NCI-H2107 treated with DMSO at 0.1 percent for 48 hours (cell line): ENCODE measurements around the gene DISP3.

Experiments used
- DNase-seq: peaks from one replicate; lab custom pipeline; 2025; ENCODE audit not compliant: unreplicated experiment; lab: John Stamatoyannopoulos, UW

DISP3 gene

GRCh38 chr1:11527541-11528452 lies 48.8 kb downstream of the DISP3 start:
- no peak for DNase-seq

GRCh38 chr1:11528611-11529261 lies 49.8 kb downstream of the DISP3 start:
- no peak for DNase-seq

GRCh38 chr1:11529330-11529729 lies 50.4 kb downstream of the DISP3 start:
- no peak for DNase-seq

GRCh38 chr1:11529763-11530730 lies 51.1 kb downstream of the DISP3 start:
- no peak for DNase-seq

GRCh38 chr1:11530731-11531311 lies 51.9 kb downstream of the DISP3 start:
- DNase-seq = no peak

GRCh38 chr1:11531314-11531870 lies 52.4 kb downstream of the DISP3 start:
- DNase-seq = no peak

- DNase-seq = no peak
Observed at GRCh38 chr1:11531943-11532342, 53.0 kb downstream of the DISP3 start.

GRCh38 chr1:11533790-11534787 lies 55.1 kb downstream of the DISP3 start:
- DNase-seq = no peak

- DNase-seq = no peak
Observed at GRCh38 chr1:11534846-11535245, 55.9 kb downstream of the DISP3 start.

GRCh38 chr1:11535316-11535715 lies 56.4 kb downstream of the DISP3 start:
- no peak for DNase-seq

GRCh38 chr1:11535761-11536572 lies 57.0 kb downstream of the DISP3 start:
- DNase-seq = no peak

- no peak for DNase-seq
Observed at GRCh38 chr1:11536573-11537379, 57.8 kb downstream of the DISP3 start.

- no peak for DNase-seq
Observed at GRCh38 chr1:11537380-11537764, 58.4 kb downstream of the DISP3 start.

GRCh38 chr1:11537854-11538591 lies 59.1 kb downstream of the DISP3 start:
- no peak for DNase-seq

- no peak for DNase-seq
Observed at GRCh38 chr1:11538886-11539285, 59.9 kb downstream of the DISP3 start.

- DNase-seq = no peak
Observed at GRCh38 chr1:11539850-11540772, 61.2 kb downstream of the DISP3 start.
